ENCODE data around the gene MTCL1. TPM values are rescaled to one million over a fixed set of nuclear protein-coding genes. Genes with fewer than 3 reads are reported as not detected.

Gene MTCL1
- polyA plus RNA-seq, 3 donors, result 15.2 to 37.5 (median 29.8) TPM

GRCh38 chr18:8788503-8789429, 83.4 kb downstream of the MTCL1 start:
- no peak for DNase-seq

GRCh38 chr18:8791171-8791651, 85.9 kb downstream of the MTCL1 start:
- DNase-seq, result no peak

GRCh38 chr18:8792688-8793316, 87.4 kb downstream of the MTCL1 start:
- no peak for DNase-seq

GRCh38 chr18:8793445-8794155, 88.2 kb downstream of the MTCL1 start:
- no peak for DNase-seq

- no peak for DNase-seq
Measured at GRCh38 chr18:8794156-8794933, 89.0 kb downstream of the MTCL1 start.

- DNase-seq, result no peak
Measured at GRCh38 chr18:8794934-8795280, 89.6 kb downstream of the MTCL1 start.

GRCh38 chr18:8795586-8796325, 90.4 kb downstream of the MTCL1 start:
- no peak for DNase-seq

GRCh38 chr18:8797206-8797605, 91.8 kb downstream of the MTCL1 start:
- no peak for DNase-seq

GRCh38 chr18:8799001-8799400, 93.6 kb downstream of the MTCL1 start:
- DNase-seq, result no peak

GRCh38 chr18:8799596-8800441, 94.5 kb downstream of the MTCL1 start:
- DNase-seq, result no peak

GRCh38 chr18:8800445-8800844, 95.1 kb downstream of the MTCL1 start:
- no peak for DNase-seq

- no peak for DNase-seq
Measured at GRCh38 chr18:8800876-8801262, 95.5 kb downstream of the MTCL1 start.

GRCh38 chr18:8801263-8801901, 96.0 kb downstream of the MTCL1 start:
- no peak for DNase-seq

- DNase-seq, result no peak
Measured at GRCh38 chr18:8802017-8802672, 96.8 kb downstream of the MTCL1 start.

- no peak for DNase-seq
Measured at GRCh38 chr18:8803063-8803795, 97.9 kb downstream of the MTCL1 start.

GRCh38 chr18:8803957-8804356, 98.6 kb downstream of the MTCL1 start:
- no peak for DNase-seq

GRCh38 chr18:8805552-8805951, 100.2 kb downstream of the MTCL1 start:
- DNase-seq, result no peak

GRCh38 chr18:8806100-8806797, 100.9 kb downstream of the MTCL1 start:
- no peak for DNase-seq
